Epithelial cell of esophagus (primary cell): Measurements from ENCODE around the gene ADAM12.
"Not testable (repeated sequence)": the region's sequence is repeated elsewhere in the genome, so short reads cannot be mapped to it uniquely, and the experiment has no call there.

Source experiments
- DNase-seq: peaks from one replicate; pipeline ENCODE4 v3.0.0; 2010; ENCODE audit warnings: low read depth
- H3K4me3 ChIP-seq: 2 replicates; pipeline ENCODE4 v1.5.1; 2011; ENCODE audit warnings: mild to moderate bottlenecking, low read length, control low read depth
- TF ChIP-seq, protein P1 (sequence below): IDR thresholded peaks from 2 replicates; pipeline ENCODE4 v1.5.1; 2011; ENCODE audit warnings: low read depth, mild to moderate bottlenecking, low read length, control low read depth, inconsistent platforms; ENCODE audit not compliant: insufficient read depth; ENCODE audit errors: missing control alignments

The ADAM12 gene

DNA sequence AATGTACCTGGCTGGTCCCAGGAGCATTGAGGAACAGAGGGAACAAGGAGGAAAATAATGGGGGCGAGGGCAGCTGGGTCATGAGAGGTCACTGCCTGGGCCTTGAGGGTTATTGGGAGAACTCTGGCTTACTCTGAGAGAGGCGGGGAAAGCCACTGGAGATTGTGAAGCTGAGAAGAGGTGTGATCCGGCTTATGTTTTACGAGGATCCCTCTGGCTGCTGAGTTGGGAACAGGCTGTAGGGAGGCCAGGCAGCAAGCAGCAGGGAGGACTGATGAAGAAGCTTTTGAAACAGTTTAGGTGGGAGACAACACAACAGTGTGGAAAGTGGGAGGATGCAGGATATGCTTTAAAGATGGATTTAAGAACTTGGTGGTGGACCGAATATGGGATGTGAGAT is 404.6 kb downstream of the ADAM12 start:
- H3K4me3 ChIP-seq = no peak overlapping the region
- DNase-seq = no peak
- TF ChIP-seq, protein P1, sequence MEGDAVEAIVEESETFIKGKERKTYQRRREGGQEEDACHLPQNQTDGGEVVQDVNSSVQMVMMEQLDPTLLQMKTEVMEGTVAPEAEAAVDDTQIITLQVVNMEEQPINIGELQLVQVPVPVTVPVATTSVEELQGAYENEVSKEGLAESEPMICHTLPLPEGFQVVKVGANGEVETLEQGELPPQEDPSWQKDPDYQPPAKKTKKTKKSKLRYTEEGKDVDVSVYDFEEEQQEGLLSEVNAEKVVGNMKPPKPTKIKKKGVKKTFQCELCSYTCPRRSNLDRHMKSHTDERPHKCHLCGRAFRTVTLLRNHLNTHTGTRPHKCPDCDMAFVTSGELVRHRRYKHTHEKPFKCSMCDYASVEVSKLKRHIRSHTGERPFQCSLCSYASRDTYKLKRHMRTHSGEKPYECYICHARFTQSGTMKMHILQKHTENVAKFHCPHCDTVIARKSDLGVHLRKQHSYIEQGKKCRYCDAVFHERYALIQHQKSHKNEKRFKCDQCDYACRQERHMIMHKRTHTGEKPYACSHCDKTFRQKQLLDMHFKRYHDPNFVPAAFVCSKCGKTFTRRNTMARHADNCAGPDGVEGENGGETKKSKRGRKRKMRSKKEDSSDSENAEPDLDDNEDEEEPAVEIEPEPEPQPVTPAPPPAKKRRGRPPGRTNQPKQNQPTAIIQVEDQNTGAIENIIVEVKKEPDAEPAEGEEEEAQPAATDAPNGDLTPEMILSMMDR = no peak

DNA sequence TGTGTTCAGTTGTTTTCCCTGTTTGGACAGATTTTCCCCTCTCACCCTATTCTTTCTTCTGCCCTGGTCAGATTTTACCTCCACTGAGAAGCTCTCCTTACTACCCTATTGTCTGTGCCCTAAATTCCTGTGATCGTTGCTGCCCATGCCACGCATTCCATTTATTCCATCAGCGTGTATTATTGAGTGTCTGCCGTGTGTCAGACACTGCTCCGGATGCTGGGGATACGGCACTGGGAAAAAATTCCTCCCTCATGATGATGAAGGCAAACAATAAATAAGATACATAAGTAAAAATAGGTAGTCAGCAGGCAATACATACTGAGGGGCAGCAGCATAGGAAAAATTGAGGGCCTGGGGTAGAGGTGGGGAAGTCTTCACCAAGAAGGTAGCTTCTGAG is 405.1 kb downstream of the ADAM12 start:
- no peak for DNase-seq
- H3K4me3 ChIP-seq = no peak overlapping the region
- TF ChIP-seq, protein P1 = no peak

DNA sequence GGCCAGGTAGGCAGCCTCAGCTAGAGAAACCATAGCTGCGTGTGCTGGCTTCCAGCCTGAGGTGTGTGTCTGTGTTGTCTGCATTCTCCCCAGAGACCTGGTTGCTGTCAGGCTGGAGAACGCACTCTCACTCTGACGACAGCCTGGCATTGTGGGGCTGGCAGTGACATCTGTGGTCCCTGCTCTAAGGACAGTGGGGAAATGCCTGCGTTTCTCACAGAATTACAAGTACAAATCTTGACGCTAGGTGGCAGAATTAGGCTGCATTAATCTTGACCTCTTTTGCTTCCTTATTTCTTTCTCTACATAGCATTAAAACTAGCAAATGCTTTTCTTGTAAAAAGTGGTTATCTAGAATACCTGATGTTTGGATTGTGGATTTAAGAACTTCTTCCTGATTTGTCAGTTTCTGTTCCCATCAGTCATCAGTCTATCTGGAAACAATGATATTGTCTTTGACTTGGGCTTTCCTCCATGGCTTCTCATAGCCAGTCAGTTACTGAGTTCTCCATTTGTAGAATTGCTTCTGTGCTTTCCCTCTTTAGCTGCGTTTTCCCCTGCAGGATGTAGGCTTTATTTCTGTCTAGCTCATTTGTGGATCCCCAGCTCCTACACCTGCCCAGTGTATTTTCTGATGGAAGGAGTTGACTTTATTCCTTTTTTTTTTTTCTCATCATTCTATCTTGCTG is 405.9 kb downstream of the ADAM12 start:
- TF ChIP-seq, protein P1 = peak; percentile 60
- H3K4me3 ChIP-seq = no peak overlapping the region
- peak; percentile 72 for DNase-seq

DNA sequence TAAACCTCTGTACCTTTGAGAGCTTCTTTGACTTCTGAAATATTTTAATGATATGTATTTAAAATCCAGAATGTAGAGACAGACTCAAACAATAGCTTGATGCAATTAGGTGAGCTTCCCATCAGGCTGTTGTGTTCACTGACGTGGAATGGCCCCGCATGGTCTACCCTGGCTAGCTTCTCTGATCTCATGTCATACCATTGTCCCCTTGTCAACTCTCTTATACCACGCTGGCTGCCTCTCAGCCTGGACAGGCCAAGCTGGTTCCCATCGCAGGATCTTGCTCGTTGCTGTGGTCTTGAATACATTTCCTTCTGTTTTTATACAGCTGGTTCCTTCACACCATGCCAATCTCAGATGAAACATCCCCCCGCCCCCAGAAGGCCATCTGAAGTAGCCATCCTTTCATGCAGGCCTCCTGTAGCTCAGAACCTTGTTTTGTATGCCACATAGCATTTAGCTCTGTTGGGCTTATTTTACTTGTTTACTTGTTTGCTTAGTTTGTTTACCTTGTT is 407.7 kb downstream of the ADAM12 start:
- TF ChIP-seq, protein P1 = no peak
- H3K4me3 ChIP-seq = no peak overlapping the region
- DNase-seq = no peak

DNA sequence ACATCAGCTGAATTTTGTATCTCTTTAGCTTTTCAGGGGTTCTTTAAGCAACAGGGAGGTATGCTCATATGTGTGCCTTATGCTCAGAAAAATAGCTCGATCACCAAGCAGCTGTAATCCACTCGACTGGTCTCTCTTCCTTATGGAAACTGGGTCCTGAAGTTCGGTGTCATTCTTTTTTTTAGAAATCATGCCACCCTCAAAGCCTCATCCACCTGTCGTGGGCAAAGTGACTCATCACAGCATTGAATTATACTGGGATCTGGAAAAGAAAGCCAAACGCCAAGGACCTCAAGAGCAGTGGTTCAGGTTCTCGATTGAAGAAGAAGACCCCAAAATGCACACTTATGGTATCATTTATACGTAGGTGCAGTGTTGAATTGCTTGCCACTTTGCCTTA is 408.3 kb downstream of the ADAM12 start:
- TF ChIP-seq, protein P1 = no peak
- DNase-seq = no peak
- H3K4me3 ChIP-seq = no peak overlapping the region

DNA sequence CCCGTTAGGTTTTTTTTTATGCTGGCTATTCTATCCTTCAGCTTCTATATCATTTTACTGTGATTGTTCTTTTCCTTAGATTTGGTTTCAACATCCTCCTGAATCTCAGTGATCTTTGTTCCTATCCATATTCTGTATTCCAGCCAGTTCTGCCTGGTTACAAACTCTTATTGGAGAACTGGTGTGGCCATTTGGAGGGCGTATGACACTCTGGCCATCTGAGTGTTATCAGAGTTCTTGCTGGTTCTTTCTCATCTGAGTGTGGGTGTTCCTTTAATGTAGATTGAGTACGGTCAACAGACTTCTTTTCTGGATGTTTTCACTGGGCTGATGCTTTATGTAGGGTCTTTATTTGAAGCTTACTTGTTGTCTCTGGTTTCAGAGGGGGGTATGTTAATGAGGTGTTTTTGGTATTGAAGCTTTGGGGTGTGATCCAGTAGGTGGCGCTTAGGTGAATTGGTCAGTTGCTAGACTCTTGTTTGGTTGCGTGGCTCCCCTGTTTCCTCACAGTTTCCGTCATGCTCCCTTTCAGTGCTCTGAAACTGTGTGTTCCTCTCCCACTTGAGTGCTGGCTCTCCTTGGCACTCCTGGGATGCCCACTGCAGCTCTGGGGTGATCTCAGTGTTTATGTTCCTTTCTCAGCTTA is 411.2 kb downstream of the ADAM12 start:
- no peak overlapping the region for H3K4me3 ChIP-seq
- TF ChIP-seq, protein P1 = no peak
- no peak for DNase-seq

DNA sequence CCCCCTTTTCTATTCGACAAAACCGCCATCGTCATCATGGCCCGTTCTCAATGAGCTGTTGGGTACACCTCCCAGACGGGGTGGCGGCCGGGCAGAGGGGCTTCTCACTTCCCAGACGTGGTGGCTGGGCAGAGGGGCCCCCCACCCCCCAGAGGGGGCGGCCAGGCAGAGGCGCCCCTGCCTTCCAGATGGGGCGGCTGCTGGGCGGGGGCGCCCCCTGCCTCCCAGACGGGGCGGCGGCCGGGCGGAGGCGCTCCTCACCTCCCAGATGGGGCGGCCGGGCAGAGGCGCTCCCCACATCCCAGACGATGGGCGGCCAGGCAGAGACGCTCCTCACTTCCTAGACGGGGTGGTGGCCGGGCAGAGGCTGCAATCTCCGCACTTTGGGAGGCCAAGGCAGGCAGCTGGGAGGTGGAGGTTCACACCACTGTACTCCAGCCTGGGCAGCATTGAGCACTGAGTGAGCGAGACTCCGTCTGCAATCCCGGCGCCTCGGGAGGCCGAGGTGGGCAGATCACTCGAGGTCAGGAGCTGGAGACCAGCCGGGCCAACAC is 418.1 kb downstream of the ADAM12 start:
- DNase-seq, H3K4me3 ChIP-seq: not testable (repeated sequence)
